Esophagus muscularis mucosa (tissue), 3 donors: ENCODE measurements around the gene ZG16.

Experiments used
- POLR2A ChIP-seq: fragments of 450-650 bp; IDR thresholded peaks from one replicate; pipeline ENCODE4 v1.6.1; 2017; ENCODE audit warnings: antibody characterized with exemption, moderate library complexity, mild to moderate bottlenecking, low read depth
- TF ChIP-seq, protein P1 (sequence below), 3 experiments: fragments of 200-600 bp in 2 of 3; fragments of 450-650 bp in 1 of 3; sonication (generic) in 2 of 3; IDR thresholded peaks; one replicate each; pipeline ENCODE4 v1.5.1; 2017 to 2019; ENCODE audit warnings: antibody characterized with exemption in 3 of 3, mild to moderate bottlenecking in 2 of 3, moderate library complexity in 1 of 3

DNA sequence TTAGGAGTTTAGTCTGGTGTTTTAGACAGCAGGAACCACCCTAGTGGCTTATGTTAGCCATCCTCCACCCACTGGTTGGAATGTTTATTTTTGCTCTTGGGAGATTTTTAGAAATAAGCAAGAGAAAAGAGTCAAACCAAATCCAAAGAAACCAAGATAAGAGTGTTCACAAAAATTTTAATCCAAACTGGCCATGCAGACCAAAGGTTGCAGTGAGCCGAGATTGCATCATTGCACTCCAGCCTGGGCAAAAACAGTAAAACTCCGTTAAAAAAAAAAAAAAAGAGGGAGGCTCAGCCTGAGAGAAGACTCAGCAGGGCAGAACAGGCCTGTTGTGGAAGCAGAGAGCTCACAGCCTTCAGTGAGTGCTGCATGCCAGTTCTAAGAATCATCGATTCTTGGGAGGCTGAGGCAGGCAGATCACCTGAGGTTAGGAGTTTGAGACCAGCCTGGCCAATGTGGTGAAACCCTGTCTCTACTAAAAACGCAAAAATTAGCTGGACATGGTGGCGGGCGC is 20.0 kb upstream of the ZG16 start:
- TF ChIP-seq, protein P1, sequence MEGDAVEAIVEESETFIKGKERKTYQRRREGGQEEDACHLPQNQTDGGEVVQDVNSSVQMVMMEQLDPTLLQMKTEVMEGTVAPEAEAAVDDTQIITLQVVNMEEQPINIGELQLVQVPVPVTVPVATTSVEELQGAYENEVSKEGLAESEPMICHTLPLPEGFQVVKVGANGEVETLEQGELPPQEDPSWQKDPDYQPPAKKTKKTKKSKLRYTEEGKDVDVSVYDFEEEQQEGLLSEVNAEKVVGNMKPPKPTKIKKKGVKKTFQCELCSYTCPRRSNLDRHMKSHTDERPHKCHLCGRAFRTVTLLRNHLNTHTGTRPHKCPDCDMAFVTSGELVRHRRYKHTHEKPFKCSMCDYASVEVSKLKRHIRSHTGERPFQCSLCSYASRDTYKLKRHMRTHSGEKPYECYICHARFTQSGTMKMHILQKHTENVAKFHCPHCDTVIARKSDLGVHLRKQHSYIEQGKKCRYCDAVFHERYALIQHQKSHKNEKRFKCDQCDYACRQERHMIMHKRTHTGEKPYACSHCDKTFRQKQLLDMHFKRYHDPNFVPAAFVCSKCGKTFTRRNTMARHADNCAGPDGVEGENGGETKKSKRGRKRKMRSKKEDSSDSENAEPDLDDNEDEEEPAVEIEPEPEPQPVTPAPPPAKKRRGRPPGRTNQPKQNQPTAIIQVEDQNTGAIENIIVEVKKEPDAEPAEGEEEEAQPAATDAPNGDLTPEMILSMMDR (IDR thresholded peaks at IDR 0.05) = no peak
- no peak for TF ChIP-seq POLR2A
